ENCODE measurements around the gene RAP1A. TPM values are rescaled to one million over a fixed set of nuclear protein-coding genes. Genes with fewer than 3 reads are reported as not detected.

Gene RAP1A
- total RNA-seq, 2 donors from 2014 or later = 31.4 to 39.1 TPM

- Histone ChIP-seq H3K4me3 (no peak overlapping the region), H3K27ac (no peak overlapping the region), H3K27me3 (replicated peaks; ENCODE audit: insufficient read depth) (no peaks in the 10 kb centered on the region), H3K4me1 (replicated peaks) (no peaks in the 10 kb centered on the region), H3K36me3 (peaks cover 3 to 5% of the 10 kb centered on the region in 2 donors), H3K9me3 (no peaks in the 10 kb centered on the region)
- 57% methylated on average over 2 of the region's 2 CpGs for WGBS
- no peak for DNase-seq (ENCODE audit: low spot score)
- intact Hi-C loops (cut with DNase I) = loop anchor here (5.0 kb wide), 2 partner anchors 41 to 276 kb away; no protein-coding TSS in a partner anchor
- TF ChIP-seq POLR2AphosphoS5 (IDR thresholded peaks at IDR 0.05) (no peak), POLR2A (IDR thresholded peaks at IDR 0.05) (no peak), CTCF (IDR thresholded peaks at IDR 0.05) (no peak)
Measured at GRCh38 chr1:111758373-111758772, 138.8 kb downstream of the RAP1A start.

- TF ChIP-seq CTCF (IDR thresholded peaks at IDR 0.05) (no peak), POLR2AphosphoS5 (IDR thresholded peaks at IDR 0.05) (no peak), POLR2A (IDR thresholded peaks at IDR 0.05) (no peak)
- H3K27ac ChIP-seq = no peak overlapping the region
- no peaks in the 10 kb centered on the region for H3K27me3 ChIP-seq (replicated peaks; ENCODE audit: insufficient read depth)
- no peaks in the 10 kb centered on the region for H3K4me1 ChIP-seq (replicated peaks)
- peaks cover 5% of the 10 kb centered on the region in 2 donors for H3K36me3 ChIP-seq
- no peaks in the 10 kb centered on the region for H3K9me3 ChIP-seq
- intact Hi-C loops (cut with DNase I) = no loop called here
- no peak overlapping the region for H3K4me3 ChIP-seq
- WGBS = 78% methylated on average over 2 of the region's 2 CpGs
- DNase-seq (ENCODE audit: low spot score) = no peak
Measured at GRCh38 chr1:111761717-111762116, 142.1 kb downstream of the RAP1A start.

- TF ChIP-seq CTCF (IDR thresholded peaks at IDR 0.05) (no peak), POLR2A (IDR thresholded peaks at IDR 0.05) (no peak), POLR2AphosphoS5 (IDR thresholded peaks at IDR 0.05) (no peak)
- Histone ChIP-seq H3K27ac (no peak overlapping the region), H3K27me3 (replicated peaks; ENCODE audit: insufficient read depth) (no peaks in the 10 kb centered on the region), H3K4me3 (no peak overlapping the region), H3K4me1 (replicated peaks) (no peaks in the 10 kb centered on the region), H3K36me3 (peaks cover 5% of the 10 kb centered on the region in 2 donors), H3K9me3 (no peaks in the 10 kb centered on the region)
- intact Hi-C loops (cut with DNase I) = no loop called here
- no peak for DNase-seq (ENCODE audit: low spot score)
- 85% methylated on average over 2 of the region's 2 CpGs for whole genome bisulfite sequencing
Measured at GRCh38 chr1:111762332-111762731, 142.7 kb downstream of the RAP1A start.

Small RNA genes lying within 50 kb of the gene (small RNA-seq; reads per million reads assigned to genes)
- 0.19 to 0.30 reads per million in 2 donors for gene INKA2
- 0 reads per million in 2 donors for gene RNU6-151P

Other genes with a start within 250 kb of the RAP1A start
- gene OVGP1, start 192.1 kb upstream of the RAP1A start, total RNA-seq = 1 to 10 TPM; 2.9 to 3.5 TPM
- gene WDR77, start 170.5 kb upstream of the RAP1A start, total RNA-seq = 10 to 100 TPM; 19.1 to 31.6 TPM
- gene ATP5PB, start 170.3 kb upstream of the RAP1A start, total RNA-seq = 100 to 1,000 TPM; 144 to 192 TPM
- gene C1orf162, start 145.8 kb upstream of the RAP1A start, total RNA-seq = 1 to 10 TPM; 3.2 to 9.6 TPM
- gene ADORA3, start 116.2 kb upstream of the RAP1A start, total RNA-seq = 1 to 10 TPM; 2.0 to 2.9 TPM
- gene TMIGD3, start 116.2 kb upstream of the RAP1A start, total RNA-seq = 10 to 100 TPM in 1 of 2 donors, under 1 TPM in 1; 0.64 to 11.4 TPM
- 1 to 10 TPM; 2.8 to 6.6 TPM for gene INKA2, start 119.6 kb downstream of the RAP1A start, total RNA-seq
- gene DDX20, start 136.1 kb downstream of the RAP1A start, total RNA-seq = 10 to 100 TPM; 15.9 to 33.9 TPM

Measured in prostate gland (tissue), 2 donors.